NB4 (cell line): ENCODE data around the gene BAIAP3.
"Not testable (repeated sequence)": the region's sequence is repeated elsewhere in the genome, so short reads cannot be mapped to it uniquely, and the experiment has no call there.

ENCODE experiments used
- DNase-seq: peaks from one replicate; pipeline ENCODE4 v3.0.0; 2010; ENCODE audit warnings: low read depth
- H3K4me3 ChIP-seq: one replicate; pipeline ENCODE4 v1.5.1; 2011; ENCODE audit warnings: mild to moderate bottlenecking, low read depth, low read length, moderate library complexity
- MAX ChIP-seq: IDR thresholded peaks from 2 replicates; pipeline ENCODE4 v1.6.1; 2011; ENCODE audit warnings: low read depth, low read length
- MYC ChIP-seq: IDR thresholded peaks from 2 replicates; pipeline ENCODE4 v1.6.1; 2011; ENCODE audit warnings: low read depth, low read length
- POLR2A ChIP-seq: IDR thresholded peaks from 2 replicates; pipeline ENCODE4 v1.6.1; 2011; ENCODE audit warnings: mild to moderate bottlenecking; ENCODE audit not compliant: insufficient read length; ENCODE audit errors: extremely low read depth
- TF ChIP-seq, protein P1 (sequence below): IDR thresholded peaks from one replicate; pipeline ENCODE4 v1.5.1; 2012; ENCODE audit warnings: low read depth, low read length

Gene BAIAP3

DNA sequence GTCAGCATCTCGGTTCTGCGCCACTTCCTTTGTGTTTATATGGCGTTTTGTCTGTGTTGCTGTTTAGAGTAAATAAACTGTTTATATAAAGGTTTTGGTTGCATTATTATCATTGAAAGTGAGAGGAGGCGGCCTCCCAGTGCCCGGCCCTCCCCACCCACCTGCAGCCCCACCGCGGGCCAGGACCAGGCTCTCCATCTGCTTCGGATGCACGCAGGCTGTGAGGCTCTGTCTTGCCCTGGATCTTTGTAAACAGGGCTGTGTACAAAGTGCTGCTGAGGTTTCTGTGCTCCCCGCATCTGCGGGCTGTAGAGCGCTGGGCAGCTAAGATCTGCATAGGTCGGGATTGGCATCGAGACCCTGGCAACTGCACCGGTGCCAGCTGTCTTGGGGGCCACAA, 8.2 kb upstream of the BAIAP3 start:
- no peak for DNase-seq
- TF ChIP-seq MYC (no peak), POLR2A (no peak), MAX (no peak)
- TF ChIP-seq, protein P1, sequence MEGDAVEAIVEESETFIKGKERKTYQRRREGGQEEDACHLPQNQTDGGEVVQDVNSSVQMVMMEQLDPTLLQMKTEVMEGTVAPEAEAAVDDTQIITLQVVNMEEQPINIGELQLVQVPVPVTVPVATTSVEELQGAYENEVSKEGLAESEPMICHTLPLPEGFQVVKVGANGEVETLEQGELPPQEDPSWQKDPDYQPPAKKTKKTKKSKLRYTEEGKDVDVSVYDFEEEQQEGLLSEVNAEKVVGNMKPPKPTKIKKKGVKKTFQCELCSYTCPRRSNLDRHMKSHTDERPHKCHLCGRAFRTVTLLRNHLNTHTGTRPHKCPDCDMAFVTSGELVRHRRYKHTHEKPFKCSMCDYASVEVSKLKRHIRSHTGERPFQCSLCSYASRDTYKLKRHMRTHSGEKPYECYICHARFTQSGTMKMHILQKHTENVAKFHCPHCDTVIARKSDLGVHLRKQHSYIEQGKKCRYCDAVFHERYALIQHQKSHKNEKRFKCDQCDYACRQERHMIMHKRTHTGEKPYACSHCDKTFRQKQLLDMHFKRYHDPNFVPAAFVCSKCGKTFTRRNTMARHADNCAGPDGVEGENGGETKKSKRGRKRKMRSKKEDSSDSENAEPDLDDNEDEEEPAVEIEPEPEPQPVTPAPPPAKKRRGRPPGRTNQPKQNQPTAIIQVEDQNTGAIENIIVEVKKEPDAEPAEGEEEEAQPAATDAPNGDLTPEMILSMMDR, result no peak
- H3K4me3 ChIP-seq, result no peak overlapping the region

- no peak overlapping the region for H3K4me3 ChIP-seq
- TF ChIP-seq, protein P1, result no peak
- TF ChIP-seq MYC, result no peak
- no peak for TF ChIP-seq MAX
- TF ChIP-seq POLR2A, result no peak
- DNase-seq, result no peak
These were observed 7.6 kb upstream of the BAIAP3 start for GRCh38 chr16:1325673-1326371.

GRCh38 chr16:1326391-1326790, 7.1 kb upstream of the BAIAP3 start:
- no peak overlapping the region for H3K4me3 ChIP-seq
- DNase-seq, result no peak
- TF ChIP-seq MAX (no peak), POLR2A (no peak), MYC (no peak)
- TF ChIP-seq, protein P1, result no peak

- H3K4me3 ChIP-seq, result no peak overlapping the region
- TF ChIP-seq MYC, result no peak
- TF ChIP-seq POLR2A, result no peak
- TF ChIP-seq MAX, result no peak
- TF ChIP-seq, protein P1, result no peak
- no peak for DNase-seq
These were observed 6.4 kb upstream of the BAIAP3 start for GRCh38 chr16:1326946-1327618.

DNA sequence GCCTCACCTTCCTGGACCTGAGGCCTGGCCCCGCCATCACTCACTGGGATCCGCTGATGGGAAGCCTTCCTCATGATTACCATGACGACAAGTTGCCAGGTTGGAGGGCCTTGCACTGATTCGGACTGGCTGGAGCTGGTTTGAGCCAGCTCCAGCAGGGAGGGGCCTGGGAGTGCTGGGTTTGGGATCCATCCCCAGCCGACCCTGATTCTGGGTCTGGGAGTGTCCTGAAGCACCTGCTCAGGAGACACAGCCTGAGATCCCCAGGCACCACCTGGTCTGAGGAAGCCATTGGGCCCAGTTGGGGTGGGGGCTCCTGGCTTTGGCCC, 5.9 kb upstream of the BAIAP3 start:
- no peak for DNase-seq
- H3K4me3 ChIP-seq, result no peak overlapping the region
- TF ChIP-seq POLR2A, result no peak
- no peak for TF ChIP-seq MAX
- TF ChIP-seq MYC, result no peak
- TF ChIP-seq, protein P1, result no peak

DNA sequence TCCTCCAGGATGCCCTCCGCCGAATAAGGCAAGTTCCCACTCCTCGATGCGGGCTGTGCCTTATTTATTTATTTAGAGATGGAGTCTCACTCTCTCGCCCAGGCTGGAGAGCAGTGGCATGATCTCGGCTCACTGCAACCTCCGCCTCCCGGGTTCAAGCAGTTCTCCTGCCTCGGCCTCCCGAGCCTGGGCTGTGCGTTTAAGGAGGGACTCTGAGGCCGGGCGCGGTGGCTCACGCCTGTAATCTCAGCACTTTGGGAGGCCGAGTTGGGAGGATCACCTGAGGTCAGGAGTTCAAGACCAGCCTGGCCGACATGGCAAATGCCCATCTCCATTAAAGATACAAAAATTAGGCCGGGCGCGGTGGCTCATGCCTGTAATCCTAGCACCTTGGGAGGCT, 5.3 kb upstream of the BAIAP3 start:
- H3K4me3 ChIP-seq, DNase-seq: not testable (repeated sequence)

- not testable (repeated sequence) for H3K4me3 ChIP-seq, DNase-seq
These were observed 4.5 kb upstream of the BAIAP3 start for GRCh38 chr16:1328961-1329360.
